DND-41 (cell line): ENCODE measurements around the gene EIF4EBP3.
"Not testable (repeated sequence)": the region's sequence is repeated elsewhere in the genome, so short reads cannot be mapped to it uniquely, and the experiment has no call there.

Source experiments
- ATAC-seq: fragments of 200-7000 bp; cut with Tn5 transposase; 3 replicates; pipeline ENCODE4 v1.9.1; 2021; ENCODE audit warnings: low read depth; ENCODE audit not compliant: insufficient read depth
- DNase-seq: peaks from one replicate; pipeline ENCODE4 v3.0.0-alpha.2; 2020
- H2AFZ ChIP-seq: 2 replicates; pipeline ENCODE4 v1.6.0; 2012; ENCODE audit warnings: low read depth, low read length
- H3K27ac ChIP-seq: 2 replicates; pipeline ENCODE4 v1.5.1; 2012; ENCODE audit warnings: low read length, inconsistent platforms
- H3K27me3 ChIP-seq: fragments of 200-600 bp; sonication (generic); 2 replicates; pipeline ENCODE4 v1.6.0; 2012; ENCODE audit warnings: low read length, mild to moderate bottlenecking, inconsistent platforms; ENCODE audit not compliant: insufficient read depth, poor library complexity
- H3K36me3 ChIP-seq: 2 replicates; pipeline ENCODE4 v1.5.1; 2012; ENCODE audit warnings: low read length, inconsistent platforms; ENCODE audit not compliant: insufficient read depth
- H3K4me1 ChIP-seq: 2 replicates; pipeline ENCODE4 v1.5.1; 2012; ENCODE audit warnings: mild to moderate bottlenecking, low read length; ENCODE audit not compliant: insufficient read depth
- H3K4me2 ChIP-seq: 2 replicates; pipeline ENCODE4 v1.6.0; 2012; ENCODE audit warnings: mild to moderate bottlenecking, moderate library complexity, low read length, inconsistent platforms; ENCODE audit not compliant: insufficient read depth
- H3K4me3 ChIP-seq, 2 experiments: fragments of 200-600 bp in 1 of 2; shearing (Covaris generic) in 1 of 2; 2 replicates each; pipeline ENCODE4 v1.5.1; 2012 to 2016; ENCODE audit warnings: inconsistent platforms in 2 of 2, low read length in 2 of 2, mild to moderate bottlenecking in 2 of 2, low read depth in 1 of 2, moderate library complexity in 1 of 2
- H3K79me2 ChIP-seq: 2 replicates; pipeline ENCODE4 v1.6.0; 2012; ENCODE audit warnings: low read length, inconsistent platforms; ENCODE audit not compliant: insufficient read depth
- H3K9ac ChIP-seq: 2 replicates; pipeline ENCODE4 v1.6.0; 2012; ENCODE audit warnings: low read depth, mild to moderate bottlenecking, inconsistent platforms, low read length, moderate library complexity
- H3K9me3 ChIP-seq: 2 replicates; pipeline ENCODE4 v1.5.1; 2012; ENCODE audit warnings: low read length, moderate library complexity, mild to moderate bottlenecking, inconsistent platforms; ENCODE audit not compliant: insufficient read depth, severe bottlenecking
- H4K20me1 ChIP-seq: 2 replicates; pipeline ENCODE4 v1.6.0; 2012; ENCODE audit warnings: low read length; ENCODE audit not compliant: insufficient read depth
- EZH2 ChIP-seq: IDR thresholded peaks from 3 replicates; pipeline ENCODE4 v1.6.1; 2012; ENCODE audit warnings: borderline replicate concordance, low read depth, mild to moderate bottlenecking, moderate library complexity, low read length, inconsistent platforms; ENCODE audit not compliant: severe bottlenecking
- TF ChIP-seq, protein P1 (sequence below): IDR thresholded peaks from 2 replicates; pipeline ENCODE4 v1.5.1; 2012; ENCODE audit warnings: borderline replicate concordance, low read length, moderate library complexity, mild to moderate bottlenecking; ENCODE audit not compliant: poor library complexity, severe bottlenecking; ENCODE audit errors: extremely low read depth

Gene EIF4EBP3

DNA sequence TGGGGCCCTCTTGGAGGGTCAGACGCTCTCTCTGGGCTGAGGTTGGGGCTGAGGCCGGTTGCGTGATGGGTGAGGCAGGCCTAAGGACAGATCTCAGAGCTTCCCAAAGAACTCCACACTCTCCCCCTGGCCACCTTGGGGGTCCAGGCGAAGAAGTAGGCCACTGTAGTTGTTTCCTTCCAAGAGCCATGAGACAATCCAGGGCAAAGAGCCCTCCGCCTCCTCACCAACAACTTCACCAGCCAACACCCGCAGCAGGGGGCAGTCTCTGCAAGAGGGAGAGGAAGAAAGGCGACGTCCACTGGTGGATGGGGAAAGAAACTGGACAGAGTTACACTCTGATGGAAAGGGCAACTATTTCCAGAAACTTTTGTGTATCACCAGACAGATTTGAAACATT is 27.8 kb downstream of the EIF4EBP3 start:
- no peak overlapping the region for H3K27ac ChIP-seq
- no peaks in the 10 kb centered on the region for H4K20me1 ChIP-seq
- DNase-seq (no peak), ATAC-seq (no peak)
- H3K36me3 ChIP-seq = no peaks in the 10 kb centered on the region
- TF ChIP-seq EZH2 = no peak
- TF ChIP-seq, protein P1, sequence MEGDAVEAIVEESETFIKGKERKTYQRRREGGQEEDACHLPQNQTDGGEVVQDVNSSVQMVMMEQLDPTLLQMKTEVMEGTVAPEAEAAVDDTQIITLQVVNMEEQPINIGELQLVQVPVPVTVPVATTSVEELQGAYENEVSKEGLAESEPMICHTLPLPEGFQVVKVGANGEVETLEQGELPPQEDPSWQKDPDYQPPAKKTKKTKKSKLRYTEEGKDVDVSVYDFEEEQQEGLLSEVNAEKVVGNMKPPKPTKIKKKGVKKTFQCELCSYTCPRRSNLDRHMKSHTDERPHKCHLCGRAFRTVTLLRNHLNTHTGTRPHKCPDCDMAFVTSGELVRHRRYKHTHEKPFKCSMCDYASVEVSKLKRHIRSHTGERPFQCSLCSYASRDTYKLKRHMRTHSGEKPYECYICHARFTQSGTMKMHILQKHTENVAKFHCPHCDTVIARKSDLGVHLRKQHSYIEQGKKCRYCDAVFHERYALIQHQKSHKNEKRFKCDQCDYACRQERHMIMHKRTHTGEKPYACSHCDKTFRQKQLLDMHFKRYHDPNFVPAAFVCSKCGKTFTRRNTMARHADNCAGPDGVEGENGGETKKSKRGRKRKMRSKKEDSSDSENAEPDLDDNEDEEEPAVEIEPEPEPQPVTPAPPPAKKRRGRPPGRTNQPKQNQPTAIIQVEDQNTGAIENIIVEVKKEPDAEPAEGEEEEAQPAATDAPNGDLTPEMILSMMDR = no peak
- no peak overlapping the region for H3K4me2 ChIP-seq
- H3K79me2 ChIP-seq = no peaks in the 10 kb centered on the region
- peaks cover 7% of the 10 kb centered on the region for H3K4me1 ChIP-seq
- H2AFZ ChIP-seq = no peak overlapping the region
- H3K9ac ChIP-seq = no peak overlapping the region
- no peaks in the 10 kb centered on the region for H3K9me3 ChIP-seq
- H3K27me3 ChIP-seq = no peaks in the 10 kb centered on the region
- H3K4me3 ChIP-seq = no peak overlapping the region

DNA sequence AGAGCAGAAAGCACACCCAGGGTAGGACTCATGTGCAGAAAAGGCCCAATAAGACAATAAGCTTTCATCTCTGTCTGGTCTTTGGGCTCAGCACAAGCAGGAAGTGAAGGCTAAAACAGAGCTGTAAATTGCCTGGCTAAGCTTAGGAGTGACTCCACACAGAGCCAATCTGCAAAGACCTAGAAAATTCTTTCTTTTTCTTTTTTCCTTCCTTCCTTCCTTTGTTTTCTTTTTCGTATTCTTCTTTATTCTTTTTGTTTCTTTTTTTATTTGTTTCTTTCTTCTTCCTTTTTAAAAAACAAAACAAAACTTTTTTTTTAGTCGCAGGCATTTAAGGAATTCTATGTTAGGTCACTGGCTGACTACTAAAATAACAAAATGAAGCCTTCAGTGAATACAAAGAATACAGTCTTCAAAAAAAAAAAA is 29.3 kb downstream of the EIF4EBP3 start:
- TF ChIP-seq, protein P1 = no peak
- no peak for TF ChIP-seq EZH2
- no peak overlapping the region for H3K4me3 ChIP-seq
- H3K27ac ChIP-seq = no peak overlapping the region
- ATAC-seq (peak; percentile 78), DNase-seq (no peak)
- no peaks in the 10 kb centered on the region for H4K20me1 ChIP-seq
- no peaks in the 10 kb centered on the region for H3K36me3 ChIP-seq
- peak overlapping the region; percentile 81 for H2AFZ ChIP-seq
- no peak overlapping the region for H3K4me2 ChIP-seq
- no peaks in the 10 kb centered on the region for H3K27me3 ChIP-seq
- H3K4me1 ChIP-seq = peaks cover 7% of the 10 kb centered on the region
- H3K9me3 ChIP-seq = no peaks in the 10 kb centered on the region
- H3K79me2 ChIP-seq = no peaks in the 10 kb centered on the region
- H3K9ac ChIP-seq = no peak overlapping the region

DNA sequence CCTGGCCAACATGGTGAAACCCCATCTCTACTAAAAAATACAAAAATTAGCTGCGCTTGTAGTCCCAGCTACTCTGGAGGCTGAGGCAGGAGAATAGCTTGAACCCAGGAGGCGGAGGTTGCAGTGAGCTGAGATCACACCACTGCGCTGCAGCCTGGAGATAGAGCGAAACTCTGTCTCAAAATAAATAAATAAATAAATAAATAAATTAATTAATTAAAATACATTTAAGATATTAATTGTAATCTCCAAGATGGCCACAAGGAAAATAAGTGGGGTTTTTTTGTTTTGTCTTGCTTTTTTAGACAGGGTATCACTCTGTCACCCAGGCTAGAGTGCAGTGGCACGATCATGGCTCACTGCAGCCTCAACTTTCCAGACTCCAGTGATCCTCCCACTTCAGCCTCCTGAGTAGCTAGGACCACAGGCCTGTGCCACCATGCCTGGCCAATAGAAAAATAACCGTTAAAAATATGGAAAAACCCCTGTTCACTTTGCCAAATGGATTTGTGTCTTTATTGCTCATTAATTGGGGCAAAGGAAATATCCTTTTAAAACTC is 31.8 kb downstream of the EIF4EBP3 start:
- not testable (repeated sequence) for H3K4me1 ChIP-seq, H3K27me3 ChIP-seq, H3K9me3 ChIP-seq, H3K36me3 ChIP-seq, DNase-seq, H3K4me3 ChIP-seq, H3K27ac ChIP-seq, H3K9ac ChIP-seq, H2AFZ ChIP-seq, H3K79me2 ChIP-seq, H3K4me2 ChIP-seq, ATAC-seq, H4K20me1 ChIP-seq

- no peaks in the 10 kb centered on the region for H3K9me3 ChIP-seq
- ATAC-seq = no peak
Observed at GRCh38 chr5:140587495-140587894, 40.0 kb downstream of the EIF4EBP3 start.

More at GRCh38 chr5:140587495-140587894, 40.0 kb downstream of the EIF4EBP3 start:
- Histone ChIP-seq H4K20me1 (no peaks in the 10 kb centered on the region), H2AFZ (no peak overlapping the region), H3K9ac (no peak overlapping the region), H3K79me2 (no peaks in the 10 kb centered on the region), H3K27ac (no peak overlapping the region), H3K4me2 (no peak overlapping the region), H3K4me1 (no peaks in the 10 kb centered on the region), H3K4me3 (no peak overlapping the region), H3K27me3 (no peaks in the 10 kb centered on the region), H3K36me3 (no peaks in the 10 kb centered on the region)
- DNase-seq = no peak
- no peak for TF ChIP-seq EZH2
- TF ChIP-seq, protein P1 = no peak
